Loucy (cell line): ENCODE measurements around the gene SPOCK2.

Experiments used
- H2AFZ ChIP-seq: fragments of 200-600 bp; sonication (generic); 2 replicates; pipeline ENCODE4 v1.6.0; 2016; ENCODE audit warnings: antibody characterized with exemption, mild to moderate bottlenecking, low read length, moderate library complexity
- H3F3A ChIP-seq: fragments of 200-600 bp; 2 replicates; pipeline ENCODE4 v1.6.0; 2016; ENCODE audit warnings: antibody characterized with exemption, low read depth, mild to moderate bottlenecking
- H3K27me3 ChIP-seq: fragments of 200-600 bp; sonication (generic); 2 replicates; pipeline ENCODE4 v1.6.1; 2014; ENCODE audit warnings: low read length, mild to moderate bottlenecking; ENCODE audit not compliant: insufficient read depth, poor library complexity, severe bottlenecking
- H3K36me3 ChIP-seq: fragments of 200-600 bp; sonication (generic); 2 replicates; pipeline ENCODE4 v1.6.1; 2016; ENCODE audit warnings: low read length; ENCODE audit not compliant: insufficient read depth
- H3K4me1 ChIP-seq: fragments of 200-600 bp; sonication (generic); 2 replicates; pipeline ENCODE4 v1.5.1; 2014; ENCODE audit warnings: low read length, mild to moderate bottlenecking; ENCODE audit not compliant: insufficient read depth, poor library complexity, severe bottlenecking
- H3K4me2 ChIP-seq: fragments of 200-600 bp; sonication (generic); 2 replicates; pipeline ENCODE4 v1.6.0; 2014; ENCODE audit warnings: antibody characterized with exemption, low read length, low read depth, mild to moderate bottlenecking; ENCODE audit not compliant: poor library complexity, severe bottlenecking
- H3K4me3 ChIP-seq: fragments of 200-600 bp; sonication (generic); 2 replicates; pipeline ENCODE4 v1.5.1; 2014; ENCODE audit warnings: low read length, mild to moderate bottlenecking, mixed read lengths; ENCODE audit not compliant: poor library complexity, severe bottlenecking
- H3K79me2 ChIP-seq: fragments of 200-600 bp; sonication (generic); 2 replicates; pipeline ENCODE4 v1.6.1; 2014; ENCODE audit warnings: low read length; ENCODE audit not compliant: insufficient read depth
- H3K9ac ChIP-seq: fragments of 200-600 bp; sonication (generic); 2 replicates; pipeline ENCODE4 v1.6.0; 2014; ENCODE audit warnings: mild to moderate bottlenecking, low read depth, low read length, moderate library complexity; ENCODE audit not compliant: poor library complexity, severe bottlenecking
- H3K9me2 ChIP-seq: fragments of 200-600 bp; sonication (generic); replicated peaks from 2 replicates; pipeline ENCODE4 v1.6.1; 2016; ENCODE audit warnings: low read depth, low read length, mixed read lengths
- H3K9me3 ChIP-seq: fragments of 200-600 bp; sonication (generic); 2 replicates; pipeline ENCODE4 v1.6.1; 2014; ENCODE audit warnings: mild to moderate bottlenecking, antibody characterized with exemption, low read length, low read depth; ENCODE audit not compliant: insufficient read depth
- H4K20me1 ChIP-seq: fragments of 200-600 bp; sonication (generic); 2 replicates; pipeline ENCODE4 v1.6.0; 2014; ENCODE audit warnings: antibody characterized with exemption, low read length, mild to moderate bottlenecking; ENCODE audit not compliant: insufficient read depth, poor library complexity, severe bottlenecking
- EZH2phosphoT487 ChIP-seq: fragments of 200-600 bp; IDR thresholded peaks from 2 replicates; pipeline ENCODE4 v1.6.1; 2018; ENCODE audit warnings: antibody characterized with exemption, mild to moderate bottlenecking, moderate library complexity, borderline replicate concordance
- TF ChIP-seq, protein P1 (sequence below): fragments of 200-600 bp; sonication (generic); conservative IDR thresholded peaks from 2 replicates; pipeline ENCODE4 v1.5.1; 2014; ENCODE audit warnings: mild to moderate bottlenecking, antibody characterized with exemption, low read length

The SPOCK2 gene

GRCh38 chr10:72043016-72043834, 45.1 kb downstream of the SPOCK2 start:
- Histone ChIP-seq H3F3A (no peaks in the 10 kb centered on the region), H4K20me1 (no peaks in the 10 kb centered on the region), H3K9me3 (no peaks in the 10 kb centered on the region), H3K9ac (no peak overlapping the region), H3K9me2 (no peaks in the 10 kb centered on the region), H2AFZ (no peak overlapping the region), H3K4me2 (no peak overlapping the region), H3K4me1 (no peaks in the 10 kb centered on the region), H3K36me3 (no peaks in the 10 kb centered on the region), H3K79me2 (no peaks in the 10 kb centered on the region), H3K27me3 (no peaks in the 10 kb centered on the region), H3K4me3 (no peak overlapping the region)
- no peak for TF ChIP-seq EZH2phosphoT487
- TF ChIP-seq, protein P1, sequence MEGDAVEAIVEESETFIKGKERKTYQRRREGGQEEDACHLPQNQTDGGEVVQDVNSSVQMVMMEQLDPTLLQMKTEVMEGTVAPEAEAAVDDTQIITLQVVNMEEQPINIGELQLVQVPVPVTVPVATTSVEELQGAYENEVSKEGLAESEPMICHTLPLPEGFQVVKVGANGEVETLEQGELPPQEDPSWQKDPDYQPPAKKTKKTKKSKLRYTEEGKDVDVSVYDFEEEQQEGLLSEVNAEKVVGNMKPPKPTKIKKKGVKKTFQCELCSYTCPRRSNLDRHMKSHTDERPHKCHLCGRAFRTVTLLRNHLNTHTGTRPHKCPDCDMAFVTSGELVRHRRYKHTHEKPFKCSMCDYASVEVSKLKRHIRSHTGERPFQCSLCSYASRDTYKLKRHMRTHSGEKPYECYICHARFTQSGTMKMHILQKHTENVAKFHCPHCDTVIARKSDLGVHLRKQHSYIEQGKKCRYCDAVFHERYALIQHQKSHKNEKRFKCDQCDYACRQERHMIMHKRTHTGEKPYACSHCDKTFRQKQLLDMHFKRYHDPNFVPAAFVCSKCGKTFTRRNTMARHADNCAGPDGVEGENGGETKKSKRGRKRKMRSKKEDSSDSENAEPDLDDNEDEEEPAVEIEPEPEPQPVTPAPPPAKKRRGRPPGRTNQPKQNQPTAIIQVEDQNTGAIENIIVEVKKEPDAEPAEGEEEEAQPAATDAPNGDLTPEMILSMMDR: no peak

DNA sequence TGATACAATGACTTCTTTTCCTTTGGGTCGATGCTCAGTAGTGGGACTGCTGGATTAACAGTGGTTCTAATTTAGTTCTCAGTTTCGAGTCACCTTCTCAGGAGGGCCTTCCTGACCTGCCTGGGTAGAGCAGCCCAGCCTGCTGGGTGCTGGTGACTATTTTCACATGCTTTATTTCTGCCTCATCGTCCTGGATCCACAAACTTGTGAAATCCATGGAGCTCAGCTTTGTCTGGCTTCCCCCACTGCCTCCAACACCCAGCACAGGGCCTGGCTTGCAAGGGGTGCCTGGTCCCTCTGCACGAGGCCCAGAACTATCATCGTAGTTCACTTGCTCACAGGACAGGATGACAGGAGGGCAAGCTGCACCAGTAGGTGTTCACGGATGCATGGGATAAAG, 46.9 kb downstream of the SPOCK2 start:
- Histone ChIP-seq H3K79me2 (no peaks in the 10 kb centered on the region), H3K4me2 (no peak overlapping the region), H3K36me3 (no peaks in the 10 kb centered on the region), H3K4me1 (no peaks in the 10 kb centered on the region), H3F3A (no peaks in the 10 kb centered on the region), H3K27me3 (no peaks in the 10 kb centered on the region), H2AFZ (no peak overlapping the region), H3K9ac (no peak overlapping the region), H3K4me3 (no peak overlapping the region), H3K9me3 (no peaks in the 10 kb centered on the region), H4K20me1 (no peaks in the 10 kb centered on the region), H3K9me2 (no peaks in the 10 kb centered on the region)
- TF ChIP-seq, protein P1: no peak
- TF ChIP-seq EZH2phosphoT487: no peak

DNA sequence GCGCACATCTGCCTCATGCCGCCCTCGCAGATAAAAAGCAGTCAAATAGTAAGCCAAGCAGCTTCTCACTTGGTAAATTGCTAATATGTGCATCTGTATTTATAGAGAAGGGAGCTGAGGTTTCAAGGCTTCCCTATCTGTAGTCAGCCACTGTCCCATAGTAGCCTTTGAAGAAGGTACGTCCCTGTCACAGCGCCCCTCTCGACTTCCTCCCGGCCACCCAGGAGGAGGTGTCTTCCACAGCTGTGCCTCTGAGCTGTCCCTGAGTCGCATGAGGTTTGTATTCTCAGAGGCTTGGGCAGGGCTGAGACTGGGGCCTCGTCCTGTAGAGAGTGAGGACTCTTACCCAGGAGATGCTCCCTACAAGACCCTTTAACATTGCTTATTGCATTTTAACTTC, 49.0 kb downstream of the SPOCK2 start:
- Histone ChIP-seq H3K27me3 (no peaks in the 10 kb centered on the region), H3F3A (no peaks in the 10 kb centered on the region), H2AFZ (no peak overlapping the region), H3K4me3 (no peak overlapping the region), H3K9me3 (no peaks in the 10 kb centered on the region), H3K9me2 (no peaks in the 10 kb centered on the region), H3K79me2 (no peaks in the 10 kb centered on the region), H3K9ac (no peak overlapping the region), H3K4me2 (no peak overlapping the region), H3K36me3 (no peaks in the 10 kb centered on the region), H3K4me1 (no peaks in the 10 kb centered on the region), H4K20me1 (no peaks in the 10 kb centered on the region)
- TF ChIP-seq, protein P1: no peak
- no peak for TF ChIP-seq EZH2phosphoT487
